ENCODE data around the gene TRIP6.
A peak's percentile ranks its signal among the peaks of the same experiment; 100 is the strongest.

Gene TRIP6, protein sequence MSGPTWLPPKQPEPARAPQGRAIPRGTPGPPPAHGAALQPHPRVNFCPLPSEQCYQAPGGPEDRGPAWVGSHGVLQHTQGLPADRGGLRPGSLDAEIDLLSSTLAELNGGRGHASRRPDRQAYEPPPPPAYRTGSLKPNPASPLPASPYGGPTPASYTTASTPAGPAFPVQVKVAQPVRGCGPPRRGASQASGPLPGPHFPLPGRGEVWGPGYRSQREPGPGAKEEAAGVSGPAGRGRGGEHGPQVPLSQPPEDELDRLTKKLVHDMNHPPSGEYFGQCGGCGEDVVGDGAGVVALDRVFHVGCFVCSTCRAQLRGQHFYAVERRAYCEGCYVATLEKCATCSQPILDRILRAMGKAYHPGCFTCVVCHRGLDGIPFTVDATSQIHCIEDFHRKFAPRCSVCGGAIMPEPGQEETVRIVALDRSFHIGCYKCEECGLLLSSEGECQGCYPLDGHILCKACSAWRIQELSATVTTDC

DNA sequence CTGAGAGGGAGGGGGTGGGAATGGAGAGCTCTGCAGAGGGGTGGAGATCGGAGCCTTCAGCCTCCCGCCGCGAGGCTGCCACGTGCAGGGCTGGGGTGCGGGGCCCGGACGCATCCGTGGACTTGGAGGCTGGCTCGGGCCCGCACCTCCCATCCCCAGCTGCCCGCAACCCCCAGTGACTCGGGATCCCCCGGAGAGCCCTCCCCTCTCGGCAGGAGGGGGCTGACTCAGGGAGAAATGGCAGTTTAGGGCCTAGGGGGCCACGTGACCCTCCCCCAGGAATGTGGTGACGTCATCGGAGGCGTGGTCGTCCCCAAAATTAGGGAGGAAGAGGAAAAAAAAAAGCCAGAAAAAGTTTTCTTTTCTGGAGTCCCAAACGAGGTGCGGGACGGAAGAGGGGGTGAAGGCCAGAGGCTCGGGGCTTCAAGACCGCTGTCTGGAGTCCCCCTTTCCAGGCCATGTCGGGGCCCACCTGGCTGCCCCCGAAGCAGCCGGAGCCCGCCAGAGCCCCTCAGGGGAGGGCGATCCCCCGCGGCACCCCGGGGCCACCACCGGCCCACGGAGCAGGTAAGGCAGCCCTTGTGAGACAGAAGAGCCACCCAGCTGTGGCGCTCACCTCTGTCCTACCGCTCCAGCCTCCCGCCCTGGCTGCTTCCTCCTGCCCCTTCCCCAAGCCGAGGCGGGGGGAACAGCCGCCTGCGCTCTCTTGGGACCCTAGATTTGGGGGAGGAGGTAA, at the start of gene TRIP6:
TRIP6 (plus strand) TSS at position 348 of the 736 bp plus-strand sequence; CDS start at position 459, 111 bp downstream.
- DNase-seq (ENCODE audit: low read depth), result peak; percentile 64

DNA sequence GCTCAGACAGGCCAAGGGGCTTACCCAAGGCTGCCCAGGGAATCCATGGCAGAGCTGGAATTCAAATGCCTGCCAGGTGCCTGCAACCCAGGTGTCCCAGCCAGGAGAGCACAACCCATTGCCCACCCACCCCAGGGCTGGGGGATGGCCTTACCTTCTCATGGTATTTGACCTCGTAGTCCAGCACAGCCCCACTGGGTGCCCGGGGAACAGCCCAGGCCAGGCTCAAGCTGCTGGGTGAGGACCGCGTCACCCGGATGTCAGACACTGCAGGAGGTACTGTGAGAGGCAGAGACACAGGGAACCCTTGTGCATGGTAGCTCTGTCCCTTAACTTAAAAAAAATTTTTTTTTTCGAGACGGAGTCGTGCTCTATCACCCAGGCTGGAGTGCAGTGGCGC, 48.8 kb upstream of the TRIP6 start:
- DNase-seq (ENCODE audit: low read depth), result no peak

DNA sequence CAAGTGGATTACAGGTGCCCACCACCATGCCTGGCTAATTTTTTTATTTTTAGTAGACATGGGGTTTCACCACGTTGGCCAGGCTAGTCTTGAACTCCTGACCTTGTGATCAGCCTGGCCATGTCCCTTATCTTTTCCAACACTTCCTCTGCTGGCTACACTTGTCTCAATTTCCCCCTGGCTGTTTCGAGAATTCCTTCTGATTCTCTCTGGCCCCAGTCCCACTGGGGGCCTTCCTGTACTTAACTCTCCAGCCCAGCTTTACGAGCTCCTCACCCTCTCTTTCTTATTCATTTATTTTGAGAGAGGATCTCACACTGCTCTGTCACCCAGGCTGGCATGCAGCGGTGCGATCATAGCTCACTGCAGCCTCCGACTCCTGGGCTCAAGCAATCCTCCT, 48.4 kb upstream of the TRIP6 start:
- no peak for DNase-seq (ENCODE audit: low read depth)

DNA sequence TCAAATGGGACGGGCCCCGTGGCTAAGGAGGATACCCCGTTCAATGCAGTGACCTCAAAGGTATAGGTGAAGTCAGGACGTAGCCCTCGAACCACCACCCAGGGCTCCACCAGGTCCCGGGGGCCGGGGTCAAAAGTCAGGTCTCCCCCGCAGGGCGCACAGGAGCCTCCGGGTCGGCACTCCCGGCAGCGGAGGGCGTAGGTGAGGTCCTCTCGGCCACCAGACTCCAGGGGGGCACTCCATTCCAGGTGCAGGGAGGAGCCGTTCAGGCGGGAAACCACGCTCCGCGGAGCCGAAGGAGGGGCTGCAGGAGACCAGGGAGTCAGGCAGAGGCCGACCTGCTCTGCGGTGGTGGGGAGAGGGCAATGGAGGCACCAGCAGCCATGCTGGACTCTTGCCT, 47.6 kb upstream of the TRIP6 start:
- DNase-seq (ENCODE audit: low read depth), result no peak

DNA sequence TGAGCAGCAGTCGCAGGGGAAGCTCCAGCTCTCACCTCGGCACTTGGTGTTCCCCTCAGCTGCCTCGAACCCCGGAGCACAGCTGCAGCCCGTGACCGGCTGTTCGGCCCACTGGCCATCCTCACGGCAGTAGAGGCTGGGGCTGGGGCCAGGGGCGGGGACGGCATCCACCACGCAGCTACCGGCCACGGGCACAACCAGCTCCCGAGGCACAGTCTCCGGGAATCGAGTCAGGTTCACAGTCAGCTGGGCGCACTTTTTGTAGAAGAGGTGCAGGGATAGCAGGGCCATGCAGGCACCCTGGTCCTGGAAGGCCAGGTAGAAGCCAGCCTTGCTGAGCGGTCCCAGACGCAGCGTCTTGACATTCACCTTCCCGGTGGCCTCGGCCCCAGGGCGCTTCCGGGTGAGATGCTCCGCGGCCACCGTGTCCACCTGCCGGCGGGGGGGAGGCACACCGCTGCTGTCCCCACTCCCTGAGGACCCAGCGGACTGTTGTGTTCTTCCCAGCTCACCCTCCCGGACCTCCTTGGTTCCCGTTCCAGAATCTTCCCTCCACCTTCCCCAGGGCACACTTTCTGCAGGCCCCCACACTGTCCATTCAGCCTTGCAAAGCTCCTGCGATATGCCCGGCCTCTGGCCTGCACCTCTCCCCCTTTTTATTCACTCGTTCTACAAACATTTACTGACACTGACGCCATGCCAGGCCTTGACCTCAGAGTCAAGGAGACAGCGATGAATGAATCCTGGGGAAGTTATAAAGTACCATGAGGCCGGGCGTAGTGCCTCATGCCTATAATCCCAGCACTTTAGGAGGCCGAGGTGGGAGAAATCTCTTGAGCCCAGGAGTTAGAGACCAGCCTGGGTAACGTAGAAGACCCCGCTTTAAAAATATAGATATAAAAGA, 44.7 kb upstream of the TRIP6 start:
- DNase-seq (ENCODE audit: low read depth), result no peak

DNA sequence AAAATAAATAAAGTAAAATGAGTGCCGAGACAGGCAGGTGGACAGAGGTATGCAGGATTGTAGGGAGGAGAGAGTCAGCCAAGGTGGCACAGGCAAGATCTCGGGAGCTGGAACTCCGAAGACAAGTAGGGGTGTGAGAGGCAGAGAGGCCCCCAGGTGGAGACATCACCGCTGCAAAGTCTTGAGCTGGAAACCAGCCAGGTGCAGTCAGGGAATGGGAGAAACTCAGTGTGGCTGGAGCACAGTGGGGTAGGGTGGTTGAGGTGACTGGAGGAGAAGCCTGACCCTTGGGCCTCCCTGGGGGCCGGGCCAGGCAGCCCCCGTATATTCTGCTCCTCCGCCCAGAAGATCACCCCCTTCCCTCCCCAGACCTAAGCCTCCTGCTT, 44.1 kb upstream of the TRIP6 start:
- DNase-seq (ENCODE audit: low read depth), result no peak

DNA sequence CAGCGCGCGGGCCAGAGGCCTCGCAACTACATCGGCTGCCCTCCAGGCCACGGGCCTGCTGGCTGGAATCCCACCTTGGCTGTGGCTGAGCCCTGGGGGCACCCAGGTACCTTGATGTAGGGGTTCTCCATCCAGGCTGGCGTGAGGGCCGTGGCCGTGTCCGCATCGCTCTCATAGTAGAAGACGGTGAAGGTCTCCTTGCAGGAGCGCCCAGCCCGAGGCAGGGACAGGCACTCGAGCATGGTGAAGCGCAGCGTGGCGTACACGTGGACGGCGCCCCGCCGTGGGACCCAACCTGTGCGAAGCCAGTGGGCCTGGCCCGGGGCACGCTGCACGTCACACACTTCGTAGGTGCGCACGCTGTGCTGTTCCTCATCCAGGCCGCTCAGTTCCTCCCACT, 43.7 kb upstream of the TRIP6 start:
- DNase-seq (ENCODE audit: low read depth), result no peak

DNA sequence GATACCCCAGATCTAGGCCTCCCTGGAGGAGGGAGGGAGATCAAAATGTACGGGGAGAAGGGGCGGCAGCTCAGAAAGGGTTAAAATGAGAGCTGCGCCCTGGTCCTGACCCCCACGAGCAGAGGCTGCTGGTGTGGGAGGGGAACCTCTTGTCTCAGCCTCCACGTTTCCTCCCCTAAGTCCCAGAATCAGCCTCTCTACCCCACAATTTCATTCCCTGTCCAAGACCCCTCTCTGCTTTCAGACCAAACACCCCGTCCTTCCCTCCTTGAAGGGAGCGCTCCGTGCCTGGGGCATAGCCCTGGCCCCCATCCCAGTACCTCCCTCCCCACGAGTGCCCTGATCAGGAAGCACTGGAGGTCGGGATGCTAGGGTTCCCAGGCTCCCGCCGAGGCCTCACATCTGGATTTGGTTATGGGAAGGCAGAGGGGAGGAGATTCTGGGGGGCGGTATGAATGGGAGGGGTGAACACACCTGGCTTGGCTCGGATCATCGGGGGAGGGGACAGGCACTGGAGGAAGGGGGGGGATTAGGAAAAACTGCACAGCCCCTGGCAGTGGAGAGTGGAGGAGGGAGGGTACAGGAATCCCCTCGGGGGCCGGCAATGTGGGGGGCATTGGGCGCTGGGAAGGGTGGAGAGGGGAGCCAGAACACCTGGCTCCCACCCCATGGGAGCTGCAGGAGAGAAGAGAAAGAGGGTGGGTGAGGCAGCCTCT, 42.5 kb upstream of the TRIP6 start:
- DNase-seq (ENCODE audit: low read depth), result no peak

DNA sequence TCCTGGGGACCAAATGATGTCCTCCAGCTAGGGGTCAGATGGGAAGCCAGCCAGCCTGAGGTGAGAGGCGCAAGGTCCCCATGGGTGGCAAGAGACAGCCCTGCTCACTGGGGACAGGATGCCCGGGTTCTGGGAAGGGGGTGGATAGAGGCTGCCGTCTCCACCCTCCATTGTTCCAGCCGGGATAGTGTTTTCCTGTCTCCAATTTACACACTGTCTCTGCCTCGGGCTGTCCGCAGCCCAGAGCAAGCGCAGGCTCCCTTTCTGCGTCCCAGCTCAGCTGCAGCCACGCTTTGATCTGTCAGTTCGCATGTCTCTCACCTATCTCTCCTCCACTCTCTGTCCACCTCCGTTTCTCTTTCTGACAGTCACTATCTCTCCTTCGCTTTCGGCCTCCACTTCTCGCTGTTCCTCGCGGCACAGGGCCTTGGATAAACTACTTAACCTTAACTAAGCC, 41.9 kb upstream of the TRIP6 start:
- no peak for DNase-seq (ENCODE audit: low read depth)

DNA sequence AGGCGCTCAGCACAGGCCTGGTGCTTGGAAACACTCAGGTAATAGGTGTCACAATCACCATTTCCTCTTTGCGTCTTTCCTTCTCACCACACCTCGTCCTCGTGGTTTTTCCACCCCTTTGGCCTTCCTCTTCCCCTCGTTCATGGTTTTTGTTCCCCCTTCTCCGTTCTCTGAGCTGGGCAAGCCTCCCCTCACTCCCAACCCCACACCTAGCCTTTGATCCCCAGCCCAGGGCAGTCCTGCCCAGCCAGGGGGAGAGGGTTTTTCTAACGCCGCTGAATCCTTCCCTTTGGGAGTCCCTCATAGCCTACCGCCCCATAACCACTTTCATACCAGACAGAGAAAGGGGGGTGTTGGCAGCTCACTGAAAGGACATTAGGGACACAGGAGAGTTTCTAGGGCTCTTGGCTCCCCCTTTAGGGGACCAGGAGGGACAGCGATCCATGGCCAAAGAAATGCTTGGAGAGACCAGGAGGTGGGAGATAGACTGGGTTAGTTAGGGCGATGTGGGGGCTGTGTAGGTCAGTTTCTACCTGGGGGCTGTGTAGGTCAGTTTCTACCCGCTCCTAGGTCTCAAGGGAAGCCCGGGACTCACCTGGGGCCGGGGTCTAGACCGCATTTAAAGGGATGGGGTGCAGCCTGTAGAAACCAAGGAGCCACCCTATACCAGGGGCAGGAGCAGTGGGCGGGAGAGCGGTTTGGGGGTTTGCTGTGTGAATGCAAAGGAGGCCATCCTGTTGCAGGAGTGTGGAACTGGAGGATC, 41.3 kb upstream of the TRIP6 start:
- no peak for DNase-seq (ENCODE audit: low read depth)

DNA sequence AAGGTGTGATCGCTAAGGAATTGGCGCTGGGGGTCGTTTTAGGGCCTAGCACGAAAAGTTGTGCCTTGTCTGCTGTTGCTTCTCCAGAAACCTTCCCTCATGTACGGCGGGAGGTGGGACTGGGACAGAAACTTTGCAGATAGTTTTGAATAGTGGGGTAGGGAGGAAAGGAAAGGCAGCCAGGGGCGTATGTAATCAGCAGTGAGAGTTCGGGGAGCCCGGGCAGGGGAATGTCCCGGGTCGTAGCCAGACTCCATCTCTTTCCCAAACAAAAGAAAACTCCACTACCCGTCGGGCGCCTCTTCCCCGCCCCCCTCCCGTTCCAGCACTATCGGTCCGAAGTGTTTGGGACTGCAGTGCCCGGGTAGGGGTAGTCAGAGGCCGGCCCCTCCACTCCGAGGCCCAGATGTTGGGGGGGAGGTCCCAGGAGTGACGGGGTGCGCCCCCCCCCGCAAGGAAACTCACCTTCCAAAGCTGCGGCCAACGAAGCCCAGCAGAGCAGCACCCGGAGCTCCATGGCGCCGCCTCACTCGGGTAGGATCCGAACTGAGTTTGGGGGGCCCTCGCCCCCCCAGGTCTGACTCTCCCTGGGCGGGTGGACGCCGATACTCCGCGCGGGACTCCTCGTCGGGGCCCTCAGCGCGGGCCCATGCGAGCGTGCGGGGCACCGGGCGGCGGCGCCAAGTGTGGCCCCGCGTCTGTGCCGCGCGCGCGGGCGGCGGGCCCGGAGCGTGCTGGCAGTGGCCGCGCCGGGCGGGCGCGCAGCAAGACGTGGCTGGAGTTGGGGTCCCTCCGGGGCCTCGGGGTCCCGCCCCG, 40.5 kb upstream of the TRIP6 start:
- DNase-seq (ENCODE audit: low read depth), result no peak

DNA sequence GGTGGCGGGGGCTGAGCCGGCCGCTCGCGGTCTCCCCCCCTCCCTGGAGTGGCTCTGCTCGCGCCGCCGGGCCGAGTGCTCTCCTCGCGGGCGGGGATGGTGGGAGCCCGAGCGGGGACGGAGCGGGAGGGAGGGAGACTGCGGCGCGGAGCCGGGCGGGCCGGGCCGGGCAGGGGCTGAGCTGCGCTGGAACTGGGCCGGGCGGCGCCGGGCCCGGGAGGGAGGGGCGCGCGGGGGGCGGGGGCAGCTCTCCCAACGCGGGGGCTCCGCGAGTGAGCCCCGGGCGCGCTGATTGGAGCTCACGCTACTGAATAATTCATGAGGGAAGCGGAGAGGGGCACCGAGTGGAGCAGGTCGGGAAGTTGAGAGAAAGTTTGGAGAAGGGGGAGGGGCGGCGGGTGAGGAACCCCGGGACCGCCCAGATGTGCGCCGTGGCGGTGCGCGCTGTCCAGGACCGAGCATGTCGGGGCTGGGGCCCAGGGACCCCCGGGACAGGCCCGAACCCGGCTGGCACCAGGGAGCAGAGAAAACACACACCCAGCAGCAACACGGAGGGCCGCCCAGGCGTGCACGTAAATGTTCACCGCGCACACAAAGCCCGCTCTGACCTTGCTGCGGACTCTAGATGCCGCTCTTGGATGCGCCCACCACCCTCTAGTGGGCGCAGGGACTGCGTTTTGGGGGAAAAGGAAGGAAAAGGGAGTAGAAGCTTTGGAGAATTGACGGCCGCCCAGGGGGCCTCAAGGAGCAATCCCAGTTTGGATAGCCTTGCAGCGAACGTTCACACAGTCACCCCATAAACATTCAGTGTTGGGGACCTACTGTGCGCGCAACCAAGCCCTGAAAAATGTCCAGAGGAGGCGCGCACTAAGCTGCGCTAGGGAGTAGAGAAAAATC, 39.6 kb upstream of the TRIP6 start, which contains the start of gene EPHB4:
EPHB4 (minus strand) TSS at position 194 of the 897 bp plus-strand sequence. CDS start 493 bp downstream, outside the sequence.
- DNase-seq (ENCODE audit: low read depth), result no peak

DNA sequence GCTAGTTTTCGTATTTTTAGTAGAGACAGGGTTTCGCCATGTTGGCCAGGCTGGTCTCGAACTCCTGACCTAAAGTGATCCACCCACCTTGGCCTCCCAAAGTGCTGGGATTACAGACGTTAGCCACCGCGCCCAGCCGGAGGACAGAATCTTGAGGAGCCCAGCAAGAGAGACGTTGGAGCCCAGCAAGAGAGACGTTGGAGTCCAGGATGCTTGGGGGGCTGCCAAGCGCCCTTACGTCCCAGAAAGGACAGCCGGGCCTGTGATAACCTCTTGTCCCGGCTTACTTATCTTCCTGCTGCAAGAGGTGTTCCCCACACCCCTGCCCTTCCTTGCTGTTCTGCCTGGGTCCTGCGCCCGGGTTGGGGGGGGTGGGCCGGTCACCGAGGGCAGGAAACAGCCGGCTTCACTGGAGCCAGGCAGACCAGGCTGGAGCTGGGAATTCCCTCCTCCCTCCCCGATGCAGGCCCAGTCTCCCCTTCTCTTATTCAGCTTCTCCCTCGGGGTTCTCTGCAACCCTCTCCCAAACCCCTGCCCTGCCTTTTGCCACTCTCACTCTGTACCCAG, 38.0 kb upstream of the TRIP6 start:
- DNase-seq (ENCODE audit: low read depth), result no peak

DNA sequence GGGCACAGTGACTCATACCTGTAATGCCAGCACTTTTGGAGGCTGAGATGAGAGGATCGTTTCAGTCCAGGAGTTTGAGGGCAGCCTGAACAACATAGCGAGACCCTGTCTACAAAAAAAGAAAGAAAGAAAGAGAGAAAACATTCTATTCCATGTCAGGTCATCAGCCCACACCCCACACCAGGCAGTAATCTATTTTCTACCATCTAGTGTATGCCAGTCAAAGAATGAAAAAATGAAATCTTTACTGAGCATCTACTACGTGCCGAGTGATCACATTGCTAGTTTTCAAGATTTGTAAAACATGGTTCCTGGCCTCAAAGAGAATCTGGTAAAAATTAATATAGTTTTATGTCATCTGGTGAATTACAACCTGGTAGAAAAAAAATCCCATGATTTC, 36.8 kb upstream of the TRIP6 start:
- no peak for DNase-seq (ENCODE audit: low read depth)

DNA sequence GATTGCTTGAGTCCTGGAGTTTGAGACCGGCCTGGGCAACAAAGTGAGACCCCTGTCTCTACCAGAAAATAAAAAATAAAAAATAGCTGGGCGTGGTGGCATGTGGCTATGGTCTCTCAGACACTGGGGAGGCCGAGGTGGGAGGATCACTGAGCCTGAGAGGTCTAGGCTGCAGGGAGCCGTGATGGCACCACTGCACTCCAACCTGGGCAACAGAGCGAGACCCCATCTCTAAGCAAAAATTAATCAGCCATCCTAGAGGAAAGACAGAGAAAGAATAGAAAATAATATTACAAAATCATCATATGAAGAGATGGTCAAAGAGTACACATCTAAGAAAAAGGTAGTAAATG, 34.9 kb upstream of the TRIP6 start:
- no peak for DNase-seq (ENCODE audit: low read depth)

DNA sequence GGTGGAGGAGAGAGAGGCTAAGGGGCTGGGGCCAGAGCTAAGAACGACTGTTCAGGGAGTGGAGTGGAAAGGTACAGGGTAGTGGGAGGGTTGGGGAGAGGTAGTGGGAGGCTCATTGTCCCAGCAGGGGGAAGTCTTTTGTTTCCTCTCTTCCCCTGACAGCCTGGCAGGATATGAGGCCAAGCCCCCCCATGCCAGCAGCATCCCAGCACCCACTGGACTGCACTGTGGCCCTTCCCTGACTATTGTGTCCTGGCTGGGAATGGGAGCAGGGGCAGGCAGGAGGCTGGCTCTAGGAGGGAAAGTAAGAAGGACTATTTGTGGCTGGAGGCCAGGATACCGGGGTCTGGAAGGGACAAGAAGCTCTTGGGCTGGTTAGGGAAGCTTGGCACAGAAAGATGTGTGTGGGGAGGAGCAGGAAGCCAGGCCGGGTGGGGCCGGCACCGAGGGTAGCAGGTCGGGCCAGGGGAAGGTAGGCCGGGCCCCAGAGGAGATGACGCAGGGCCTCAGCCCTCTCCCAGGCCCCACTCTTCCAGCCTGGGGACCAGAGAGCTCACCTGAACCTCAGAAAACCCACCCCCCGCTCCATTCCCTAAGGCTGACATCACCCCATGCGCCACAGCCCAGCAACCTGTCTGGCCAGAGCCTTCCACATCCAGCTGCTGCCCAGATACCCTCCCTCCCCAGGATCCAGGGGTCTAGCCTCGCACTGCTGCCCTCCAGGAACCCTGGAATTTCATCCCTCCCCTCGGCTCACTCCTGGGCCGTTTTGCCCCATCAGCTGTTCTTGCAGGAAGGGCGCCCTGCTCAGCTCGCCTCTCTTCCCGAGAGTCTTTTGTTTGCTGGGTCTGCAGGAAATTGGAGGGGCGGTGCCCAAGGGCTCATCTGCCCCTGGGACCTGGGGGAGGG, 31.0 kb upstream of the TRIP6 start:
- no peak for DNase-seq (ENCODE audit: low read depth)

DNA sequence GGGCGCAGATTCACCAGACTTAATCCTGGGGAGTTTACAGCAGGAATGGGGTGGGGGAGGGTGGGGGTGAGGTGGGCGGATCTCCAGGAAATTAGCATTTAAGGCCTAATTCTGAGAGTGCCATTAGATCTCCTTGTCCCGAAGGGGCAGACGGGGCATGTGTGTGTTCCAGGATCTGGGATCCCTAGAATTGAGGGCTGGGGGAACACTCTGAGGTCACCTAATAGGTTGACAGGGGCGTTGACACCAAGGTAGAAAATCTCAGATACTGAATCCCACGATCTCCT, 30.4 kb upstream of the TRIP6 start:
- no peak for DNase-seq (ENCODE audit: low read depth)
